GM21717 (cell line): ENCODE data around the gene ADAMTS17.

Experiments
- ATAC-seq: cut with Tn5 transposase; IDR thresholded peaks from one replicate; pipeline ENCODE4 v1.9.1; 2021; ENCODE audit warnings: mild to moderate bottlenecking, moderate library complexity; ENCODE audit not compliant: unreplicated experiment

Gene ADAMTS17

DNA sequence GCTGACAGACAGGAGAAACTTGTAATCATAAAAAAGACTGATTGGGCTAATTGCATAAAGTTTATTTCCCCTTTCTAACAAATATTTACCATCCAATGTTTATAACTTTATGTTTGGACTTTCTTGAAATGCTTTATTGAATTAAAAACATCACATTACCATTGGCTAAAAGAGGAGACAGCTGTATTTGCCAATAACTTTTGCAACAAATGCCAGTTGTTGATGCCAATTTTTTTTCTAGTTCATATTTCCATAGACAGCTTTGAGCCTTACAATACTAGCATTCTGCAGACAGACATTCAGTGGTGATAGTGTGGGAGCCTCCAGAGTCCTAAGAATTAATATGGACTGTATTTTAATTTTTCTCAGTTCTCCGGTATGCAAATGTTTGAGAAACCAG, 198.4 kb downstream of the ADAMTS17 start:
- no peak for ATAC-seq

DNA sequence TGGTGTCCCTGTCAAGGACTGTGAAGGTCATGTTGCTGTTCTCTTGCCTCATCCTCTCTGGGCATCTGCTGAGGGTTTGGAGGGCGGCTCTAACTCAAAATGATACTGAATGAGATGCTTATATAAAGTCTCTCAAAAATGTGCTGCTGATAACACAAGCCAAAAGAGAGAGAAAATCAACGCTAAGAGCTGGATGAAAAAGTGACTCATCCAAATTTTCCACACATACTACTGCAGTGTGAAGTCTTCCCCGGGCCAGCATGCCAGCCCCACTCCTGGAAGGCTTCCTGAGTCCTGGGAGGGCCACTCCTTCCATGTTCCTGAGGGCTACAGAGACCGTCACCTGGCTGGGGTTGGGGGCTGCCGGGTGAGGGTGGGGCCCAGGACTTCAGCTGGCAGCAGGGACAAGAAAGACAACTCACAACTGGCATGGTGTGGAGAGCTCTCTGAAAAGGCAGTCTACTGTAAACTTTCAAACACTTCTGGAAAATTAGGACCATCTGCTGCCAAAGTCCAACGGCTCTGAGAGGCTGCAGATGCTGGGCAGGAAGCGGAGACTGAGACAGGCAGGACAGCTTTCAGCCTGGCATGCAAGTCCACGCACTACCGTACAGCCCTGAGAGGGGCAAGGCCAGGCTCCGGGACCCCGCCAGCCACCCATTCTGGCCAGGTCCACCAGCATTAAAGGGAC, 200.3 kb downstream of the ADAMTS17 start:
- ATAC-seq = no peak

DNA sequence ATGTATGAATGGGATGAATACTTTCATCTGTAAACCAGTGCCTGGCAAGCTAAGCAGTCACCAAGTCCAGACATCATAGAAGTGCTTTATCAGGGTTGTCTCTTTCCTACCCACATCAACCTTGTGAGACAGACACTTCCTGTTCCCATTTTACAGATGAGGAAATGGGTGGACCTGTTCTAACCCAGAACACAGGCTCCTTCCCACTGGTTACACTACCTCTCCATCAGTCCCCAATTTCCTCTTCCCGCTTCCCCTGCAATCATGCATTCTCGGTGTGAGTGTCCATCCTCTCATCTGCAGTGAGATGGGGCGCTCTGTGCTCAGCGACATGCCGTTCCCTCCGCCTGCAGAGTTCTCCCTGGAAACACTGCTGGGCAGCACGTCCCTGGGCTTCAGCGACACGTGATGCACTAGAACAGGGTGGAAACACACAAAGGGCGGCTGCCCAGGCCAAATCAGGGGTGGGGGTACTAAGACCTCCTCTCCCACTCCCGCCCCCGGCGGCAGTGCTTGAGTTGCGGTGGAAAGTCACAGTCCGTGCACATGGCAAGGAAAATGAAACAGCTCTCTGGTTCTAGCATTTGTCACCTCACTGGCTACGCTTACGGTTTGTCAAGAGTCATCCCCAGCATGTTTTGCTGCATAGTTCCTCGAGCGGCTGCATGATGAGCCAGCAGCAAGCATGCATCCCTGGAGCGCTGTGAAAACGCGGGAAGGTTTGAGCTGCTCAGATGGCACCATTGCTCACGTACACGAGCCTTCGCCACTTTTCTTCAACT, 201.1 kb downstream of the ADAMTS17 start:
- no peak for ATAC-seq

DNA sequence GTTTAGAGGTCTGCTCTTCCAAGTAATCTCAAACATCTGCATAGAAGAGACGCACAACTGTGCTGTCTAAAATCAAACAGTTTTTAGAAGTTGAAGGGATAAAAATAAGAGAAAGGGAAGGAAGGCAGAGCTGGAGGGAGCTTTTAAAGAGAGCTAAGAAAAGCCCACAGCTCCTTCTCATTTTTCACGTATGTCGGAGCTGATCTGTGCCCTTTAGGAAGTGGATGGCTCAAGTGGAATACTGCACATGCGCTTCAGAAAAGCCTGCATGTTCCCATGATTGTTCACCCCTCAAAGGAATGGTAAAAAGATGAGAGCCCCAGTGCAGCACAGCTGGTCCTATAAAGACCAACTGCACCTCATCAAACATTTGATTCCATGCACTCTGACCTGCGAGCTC, 207.2 kb downstream of the ADAMTS17 start:
- ATAC-seq = no peak

DNA sequence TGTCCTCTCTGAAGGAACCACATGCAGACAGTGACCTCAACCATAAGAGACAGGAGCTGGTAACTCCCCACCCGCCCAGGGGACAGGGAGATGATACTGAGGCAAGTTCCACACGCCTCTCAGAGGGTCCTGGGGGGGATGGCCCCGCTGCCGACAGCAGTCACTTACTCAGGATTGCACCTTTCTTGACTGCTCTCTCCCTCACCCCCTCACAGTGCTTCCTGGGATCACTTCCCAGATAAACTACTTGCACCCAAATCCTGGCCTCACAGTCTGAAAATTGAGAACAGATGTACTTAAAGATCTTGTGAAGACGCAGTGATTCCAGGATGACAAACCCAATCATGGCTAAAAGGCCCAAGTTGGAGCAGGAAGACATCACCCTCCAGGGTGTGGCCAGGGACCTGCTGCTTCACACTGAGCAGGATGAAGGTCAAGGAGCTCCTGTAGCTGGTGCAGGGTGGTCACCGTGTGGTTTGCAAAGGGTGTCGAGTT, 207.6 kb downstream of the ADAMTS17 start:
- ATAC-seq = no peak

DNA sequence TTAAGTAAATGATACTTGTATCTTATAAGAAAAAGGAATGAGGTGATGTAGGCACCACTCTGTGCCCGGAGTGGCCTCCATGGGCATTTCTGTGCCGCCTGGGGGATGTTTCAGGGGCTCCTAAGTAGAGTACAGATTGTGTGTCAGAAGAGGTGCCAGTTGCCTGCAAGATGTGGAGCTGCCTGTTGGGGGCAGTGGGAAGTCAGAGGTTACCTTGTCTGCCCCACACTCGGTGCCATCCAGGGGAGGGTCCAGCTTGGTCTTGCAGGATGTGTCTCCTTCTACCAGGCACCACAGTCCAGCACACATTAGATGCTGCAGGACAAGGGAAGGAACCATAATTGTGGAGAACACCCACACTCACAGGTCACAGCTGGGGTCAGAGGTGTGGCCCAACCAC, 208.8 kb downstream of the ADAMTS17 start:
- ATAC-seq = no peak

DNA sequence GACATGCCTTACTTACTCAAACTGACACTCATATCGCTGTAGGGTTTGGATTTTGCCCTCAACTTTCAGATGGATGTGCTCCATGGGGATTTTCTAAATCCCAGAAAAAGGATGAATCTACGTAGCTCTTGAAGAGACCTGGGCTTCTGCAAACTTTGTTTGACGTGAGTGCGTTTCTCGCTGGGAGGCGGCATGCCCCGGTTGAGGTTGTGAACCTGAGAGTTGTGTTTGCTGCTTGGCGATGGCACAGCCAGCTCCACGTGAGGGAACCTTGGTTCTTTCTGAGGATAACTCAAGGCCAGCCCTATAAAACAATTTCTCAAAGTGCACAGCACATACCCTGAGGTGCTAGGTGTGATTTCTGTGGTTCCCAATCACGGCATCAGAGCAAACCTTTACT, 209.5 kb downstream of the ADAMTS17 start:
- no peak for ATAC-seq

DNA sequence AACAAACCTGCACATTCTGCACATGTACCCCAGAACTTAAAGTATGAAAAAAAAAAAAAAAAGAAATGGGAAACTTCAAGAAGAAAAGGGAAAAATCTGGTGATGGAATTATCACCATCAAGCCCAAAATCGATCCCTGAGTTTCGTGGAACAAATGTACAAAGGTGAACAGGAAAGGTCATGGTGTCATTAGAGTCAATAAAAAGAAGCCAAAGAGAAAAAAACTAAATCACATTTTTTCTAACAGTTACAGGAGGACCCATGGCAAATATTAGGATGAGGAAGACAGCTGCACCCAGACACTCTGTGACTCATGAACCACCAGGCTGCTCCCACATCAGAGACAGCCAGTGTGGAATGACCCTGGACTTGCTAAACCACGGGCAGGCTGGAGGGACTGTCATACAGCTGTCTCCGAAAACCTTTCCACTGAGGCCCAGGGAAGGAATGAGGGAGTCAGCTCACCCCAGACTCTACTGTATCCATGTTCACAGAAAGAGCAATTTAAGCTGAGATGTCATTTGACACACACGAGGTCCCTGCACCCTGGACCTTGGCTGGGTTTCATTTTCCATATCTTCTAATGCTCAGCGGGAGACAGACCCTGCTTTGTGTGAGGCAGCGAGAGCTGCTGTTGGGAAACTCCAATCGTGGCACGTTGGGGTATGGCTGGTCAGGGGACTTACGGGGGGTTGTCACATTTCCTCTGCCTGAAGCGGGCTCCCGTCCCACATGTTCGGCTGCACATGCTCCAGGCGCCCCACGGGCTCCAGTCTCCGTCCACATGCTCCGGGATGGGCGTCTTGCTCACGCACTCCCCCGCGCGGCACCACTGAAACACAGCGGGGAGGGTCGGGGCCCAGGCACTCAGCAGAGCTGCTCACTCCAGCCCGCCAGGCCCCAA, 210.2 kb downstream of the ADAMTS17 start:
- ATAC-seq = no peak

DNA sequence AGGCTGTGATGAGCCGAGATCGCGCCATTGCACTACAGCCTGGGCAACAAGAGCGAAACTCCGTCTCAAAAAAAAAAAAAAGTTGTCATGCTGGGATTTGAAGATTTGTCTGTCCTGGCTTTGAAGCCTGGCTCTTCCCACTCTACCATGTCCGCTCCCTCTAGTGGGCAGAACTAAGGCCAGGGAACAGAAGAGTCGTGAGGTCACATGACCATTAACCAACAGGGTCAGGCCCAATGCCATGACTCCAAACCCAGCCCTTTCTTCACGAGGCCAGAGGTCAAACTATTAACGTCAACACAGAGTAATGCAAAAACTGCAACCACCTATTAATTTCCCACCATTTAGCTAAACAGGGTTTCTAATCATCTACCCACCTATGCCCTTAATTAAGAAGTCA, 212.1 kb downstream of the ADAMTS17 start:
- no peak for ATAC-seq

DNA sequence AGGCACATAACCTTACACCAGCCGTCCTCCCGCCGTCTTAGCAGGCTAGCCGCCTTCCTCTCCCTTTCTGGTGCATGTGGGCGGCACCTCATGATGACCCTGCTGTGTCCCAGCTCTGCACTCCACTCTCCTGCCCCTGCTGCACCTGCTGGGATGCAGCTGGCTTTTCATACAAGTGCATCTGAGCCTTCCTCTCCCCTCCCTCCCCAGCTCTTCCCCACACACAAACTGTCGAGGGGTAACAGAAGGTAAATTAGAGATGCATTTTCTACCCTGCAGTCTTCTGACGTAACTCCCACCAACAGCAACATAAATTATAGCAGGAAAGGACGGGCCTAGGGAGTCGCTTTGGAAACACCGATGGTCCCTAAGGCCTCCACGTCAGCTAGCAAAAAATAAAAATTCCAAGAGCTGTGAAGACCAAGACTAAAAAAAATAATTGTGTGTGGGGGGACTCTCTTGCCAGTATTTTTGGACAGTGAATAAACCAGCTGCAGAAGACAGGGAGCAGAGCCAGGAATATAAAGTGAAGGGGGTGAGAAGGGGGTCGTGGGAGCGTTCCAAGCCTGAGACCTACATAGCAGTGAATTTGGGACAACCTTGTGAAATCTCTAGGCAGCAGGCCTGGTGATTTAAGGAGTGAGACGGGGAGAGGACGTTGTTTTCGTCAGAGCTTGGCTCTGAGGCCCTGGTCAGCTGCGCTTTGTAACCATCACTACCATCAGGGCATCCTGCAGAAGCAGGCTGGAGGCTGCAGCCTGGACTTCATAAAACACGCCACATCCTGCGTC, 216.2 kb downstream of the ADAMTS17 start:
- ATAC-seq = no peak

DNA sequence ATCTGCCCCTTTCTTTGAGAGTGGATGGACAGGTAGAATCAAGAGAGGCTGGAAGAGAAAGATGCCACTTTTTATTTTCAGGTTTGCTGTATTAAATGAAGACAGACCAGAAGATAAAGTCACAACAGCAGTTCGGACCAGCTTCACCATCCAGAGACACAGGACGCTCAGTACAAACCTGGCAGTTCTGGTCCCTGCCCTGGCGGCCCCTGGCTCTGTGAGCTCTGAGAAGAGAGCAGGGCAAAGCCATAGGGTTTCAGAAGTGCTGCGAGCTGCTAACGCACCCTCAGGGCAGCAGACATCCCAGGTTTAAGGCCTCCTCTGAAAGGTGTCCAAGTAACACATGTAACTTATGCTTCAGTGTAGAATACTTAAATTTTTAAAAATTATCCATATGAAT, 216.8 kb downstream of the ADAMTS17 start:
- no peak for ATAC-seq

DNA sequence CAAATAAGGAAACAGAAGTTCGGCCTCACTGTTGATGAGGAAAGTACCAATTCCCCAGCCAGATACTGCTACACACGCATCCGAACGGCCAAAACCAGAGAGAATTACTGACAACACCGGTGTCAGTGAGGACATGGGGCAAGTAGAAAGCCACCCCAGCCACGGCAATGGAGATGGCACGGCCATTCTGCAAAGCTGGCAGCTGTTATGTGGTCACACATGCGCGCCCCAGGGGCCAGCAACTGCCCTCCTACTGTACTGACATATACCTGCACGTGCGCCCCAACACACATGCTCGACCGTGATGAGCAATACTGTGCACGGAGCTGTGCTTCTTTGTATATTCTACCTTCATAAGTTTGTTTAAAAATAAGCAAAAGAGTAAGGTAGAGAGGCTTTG, 217.4 kb downstream of the ADAMTS17 start:
- ATAC-seq = no peak

DNA sequence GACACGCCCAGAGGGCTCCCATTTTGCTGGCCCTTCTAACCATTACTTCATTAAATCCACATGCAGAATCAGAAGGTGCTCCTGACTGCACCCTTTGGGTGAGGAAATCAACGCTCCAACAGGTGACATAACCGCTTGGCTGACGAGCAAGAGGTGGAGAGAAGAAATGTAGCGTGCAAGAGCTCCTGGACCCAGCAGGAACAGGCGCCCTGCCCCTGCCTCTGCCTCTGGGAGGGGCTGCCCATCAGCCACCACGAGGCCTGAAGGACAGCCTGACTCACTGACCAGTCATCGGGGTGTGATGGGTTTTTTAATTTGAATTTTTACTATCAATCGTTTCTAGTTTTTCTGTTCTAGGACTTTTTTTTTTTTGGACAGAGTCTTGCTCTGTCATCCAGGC, 218.2 kb downstream of the ADAMTS17 start:
- no peak for ATAC-seq

DNA sequence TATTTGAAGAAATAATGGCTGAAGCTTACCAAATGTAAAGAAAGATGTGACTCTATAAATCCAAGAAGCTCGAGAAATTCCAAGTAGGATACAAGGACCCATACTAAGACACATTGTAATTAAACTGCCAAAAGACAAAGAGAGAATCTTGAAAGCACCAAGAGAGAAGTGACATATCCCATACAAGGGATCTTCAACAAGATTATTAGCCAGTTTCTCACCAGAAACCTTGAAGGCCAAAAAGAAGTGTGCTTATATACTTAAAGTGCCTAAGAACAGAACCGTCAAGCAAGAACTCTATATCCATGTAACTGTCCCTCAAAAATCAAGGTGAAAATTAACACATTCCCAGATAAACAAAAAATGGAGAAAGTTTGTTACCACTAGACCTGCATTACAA, 220.5 kb downstream of the ADAMTS17 start:
- no peak for ATAC-seq

DNA sequence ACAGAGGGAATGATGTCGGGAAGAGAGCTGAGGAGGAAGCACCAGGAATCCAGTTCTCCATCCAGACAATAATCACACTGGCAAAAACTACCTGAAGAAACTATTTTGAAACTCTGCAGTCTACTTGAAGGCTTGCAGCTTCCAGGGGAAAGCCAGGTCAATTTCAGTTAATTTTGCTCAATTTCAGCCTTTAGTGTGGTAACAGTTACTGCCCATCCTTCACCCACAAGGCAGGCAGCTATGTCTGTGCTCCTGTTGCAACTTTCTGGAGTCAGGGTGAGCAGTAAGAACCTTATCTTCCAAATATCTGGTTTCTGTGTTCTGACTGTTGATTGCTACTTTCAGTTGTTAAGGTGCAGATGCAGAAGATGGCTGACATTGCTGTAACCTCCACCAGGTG, 221.7 kb downstream of the ADAMTS17 start:
- ATAC-seq = no peak

DNA sequence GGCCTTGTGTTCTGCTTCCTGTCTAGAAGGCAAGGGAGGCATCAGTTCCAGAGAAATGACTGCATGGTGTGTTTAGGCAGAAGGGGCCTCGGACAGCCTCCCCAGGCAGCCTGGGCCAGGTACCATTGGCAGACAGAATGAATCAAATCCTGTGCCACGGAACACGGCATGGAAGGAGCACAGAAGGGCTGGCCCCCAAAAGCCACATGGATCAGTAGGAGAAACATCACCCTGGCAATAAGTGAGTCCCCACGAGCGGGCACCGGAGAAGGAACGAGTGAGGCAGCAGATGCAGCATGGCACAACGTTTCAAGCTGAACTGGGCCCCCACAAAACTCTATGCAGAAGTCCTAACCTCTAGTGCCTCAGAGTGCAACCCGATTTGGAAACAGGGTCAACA, 223.2 kb downstream of the ADAMTS17 start:
- ATAC-seq = no peak

DNA sequence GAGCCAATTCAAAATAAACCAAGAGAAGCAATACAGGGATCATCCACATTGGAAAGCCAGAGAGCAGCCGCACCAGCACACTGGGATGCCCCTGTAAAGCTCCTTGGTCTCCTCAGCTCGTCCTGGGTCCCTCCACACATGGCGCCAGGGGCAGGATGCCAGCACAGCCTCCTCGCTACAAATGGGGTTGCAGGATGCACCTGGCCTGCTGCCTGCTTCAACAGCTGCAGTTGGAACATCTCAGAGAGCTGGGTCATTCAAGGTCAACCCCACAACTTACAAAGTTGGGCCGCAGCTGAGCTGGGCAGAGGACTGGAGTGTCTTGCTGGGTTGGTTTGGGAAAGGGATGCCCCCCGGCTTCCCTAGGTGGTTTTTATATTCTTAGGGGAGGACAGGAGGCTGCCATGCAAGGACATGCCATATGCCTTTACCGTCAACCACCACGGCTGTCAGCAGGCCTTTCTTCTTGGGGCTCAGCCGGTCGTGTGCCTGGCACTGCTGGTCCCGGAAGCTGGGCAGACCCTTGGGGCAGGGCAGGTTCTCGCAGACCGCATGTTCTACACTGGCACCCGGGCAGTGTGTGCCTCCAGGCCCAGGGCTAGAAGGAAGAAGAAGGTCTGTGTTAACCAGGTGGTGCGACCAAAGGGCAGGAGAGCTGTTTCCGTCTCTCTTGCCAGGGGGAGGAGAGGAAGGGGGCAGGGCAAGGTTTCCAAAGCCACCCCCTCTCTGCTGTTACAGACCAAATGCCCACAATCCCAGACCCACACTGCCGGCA, 225.2 kb downstream of the ADAMTS17 start:
- no peak for ATAC-seq

DNA sequence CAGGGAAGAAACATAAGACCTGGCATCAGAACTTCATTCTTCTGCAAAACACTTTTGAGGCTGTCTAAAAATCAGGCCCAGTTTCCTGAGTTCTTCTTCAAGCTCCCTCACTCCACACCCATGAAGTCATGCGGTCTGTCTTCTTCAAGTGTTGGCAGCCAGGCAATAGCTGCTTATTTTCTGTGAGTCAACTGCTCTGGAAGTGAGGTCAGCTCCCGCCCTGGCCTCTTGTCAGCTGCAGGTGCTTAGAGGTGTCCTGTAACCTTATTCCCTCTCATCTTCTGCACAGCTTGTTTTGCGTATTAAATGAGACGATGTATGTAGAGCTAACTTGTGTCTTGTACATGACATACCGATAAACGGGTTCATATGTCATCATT, 226.1 kb downstream of the ADAMTS17 start:
- no peak for ATAC-seq

DNA sequence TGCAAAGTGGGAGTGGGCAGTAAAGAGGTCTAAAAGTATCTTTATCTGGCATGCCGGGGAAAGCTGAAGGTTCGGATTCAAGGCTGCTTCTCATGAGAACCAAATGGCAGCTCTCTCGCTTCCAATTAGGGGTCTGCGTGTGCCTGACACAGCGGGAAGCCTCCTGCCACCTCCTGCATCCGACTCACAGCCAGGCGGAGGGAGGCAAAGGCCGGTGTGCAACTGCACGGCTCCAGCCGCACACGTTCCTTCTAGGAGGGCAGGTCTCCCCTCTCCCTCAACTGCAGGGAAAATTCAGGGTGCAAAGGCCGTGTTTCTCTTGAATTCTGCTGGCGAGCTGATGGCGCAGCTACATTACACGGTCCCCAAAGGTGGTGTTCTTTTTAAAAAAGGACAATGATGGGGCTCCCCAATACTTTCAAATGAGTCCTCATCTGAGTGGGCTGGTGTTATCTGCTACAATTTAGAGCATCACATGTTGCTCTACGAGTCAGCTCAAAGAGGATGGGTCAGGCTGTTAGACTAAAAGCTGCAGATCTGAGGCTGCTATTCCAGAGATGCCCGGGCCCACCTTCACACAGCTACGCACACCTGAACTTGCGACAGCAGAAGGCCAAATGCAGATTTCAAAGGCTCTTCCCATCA, 226.6 kb downstream of the ADAMTS17 start:
- no peak for ATAC-seq
